NB4 (cell line): ENCODE data around the gene EVI5.
"Not testable (repeated sequence)": the region's sequence is repeated elsewhere in the genome, so short reads cannot be mapped to it uniquely, and the experiment has no call there.

Source experiments
- DNase-seq: peaks from one replicate; pipeline ENCODE4 v3.0.0; 2010; ENCODE audit warnings: low read depth
- H3K4me3 ChIP-seq: one replicate; pipeline ENCODE4 v1.5.1; 2011; ENCODE audit warnings: mild to moderate bottlenecking, low read depth, low read length, moderate library complexity
- MYC ChIP-seq: IDR thresholded peaks from 2 replicates; pipeline ENCODE4 v1.6.1; 2011; ENCODE audit warnings: low read depth, low read length
- POLR2A ChIP-seq: IDR thresholded peaks from 2 replicates; pipeline ENCODE4 v1.6.1; 2011; ENCODE audit warnings: mild to moderate bottlenecking; ENCODE audit not compliant: insufficient read length; ENCODE audit errors: extremely low read depth
- TF ChIP-seq, protein P1 (sequence below): IDR thresholded peaks from 2 replicates; pipeline ENCODE4 v1.6.1; 2011; ENCODE audit warnings: low read depth, low read length
- TF ChIP-seq, protein P2 (sequence below): IDR thresholded peaks from one replicate; pipeline ENCODE4 v1.5.1; 2012; ENCODE audit warnings: low read depth, low read length

The EVI5 gene

DNA sequence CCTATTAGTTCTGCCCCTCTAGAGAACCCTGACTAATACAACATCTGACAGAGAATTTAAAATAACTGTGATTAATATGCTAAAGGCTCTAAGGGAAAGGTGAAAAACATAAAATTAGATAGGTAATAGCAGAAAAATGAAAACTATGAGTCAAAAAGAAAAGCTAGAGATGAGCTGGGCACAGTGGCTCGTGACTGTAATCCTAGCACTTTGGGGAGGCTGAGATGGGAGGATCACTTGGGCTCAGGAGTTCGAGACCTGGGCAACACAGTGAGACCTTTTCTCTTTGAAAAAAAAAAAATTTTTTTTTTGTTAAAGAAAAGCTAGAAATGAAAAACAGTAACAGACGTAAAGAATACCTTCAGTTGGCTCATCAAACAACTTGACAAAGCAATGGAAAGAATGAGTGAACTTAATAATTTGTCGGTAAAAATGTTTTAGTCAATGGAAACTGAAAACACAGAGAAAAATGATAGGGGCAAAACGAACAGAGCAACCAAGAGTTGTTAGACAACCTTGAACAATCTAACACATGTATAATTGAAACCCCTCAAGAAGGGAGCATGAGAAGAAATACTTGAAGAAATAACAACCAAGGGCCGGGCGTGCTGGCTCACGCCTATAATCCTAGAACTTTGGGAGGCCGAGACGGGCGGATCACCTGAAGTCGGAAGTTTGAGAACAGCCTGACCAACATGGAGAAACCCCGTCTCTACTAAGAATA lies 165.3 kb downstream of the EVI5 start:
- no peak overlapping the region for H3K4me3 ChIP-seq
- no peak for DNase-seq
- TF ChIP-seq, protein P1, sequence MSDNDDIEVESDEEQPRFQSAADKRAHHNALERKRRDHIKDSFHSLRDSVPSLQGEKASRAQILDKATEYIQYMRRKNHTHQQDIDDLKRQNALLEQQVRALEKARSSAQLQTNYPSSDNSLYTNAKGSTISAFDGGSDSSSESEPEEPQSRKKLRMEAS, result no peak
- TF ChIP-seq MYC, result no peak
- TF ChIP-seq, protein P2, sequence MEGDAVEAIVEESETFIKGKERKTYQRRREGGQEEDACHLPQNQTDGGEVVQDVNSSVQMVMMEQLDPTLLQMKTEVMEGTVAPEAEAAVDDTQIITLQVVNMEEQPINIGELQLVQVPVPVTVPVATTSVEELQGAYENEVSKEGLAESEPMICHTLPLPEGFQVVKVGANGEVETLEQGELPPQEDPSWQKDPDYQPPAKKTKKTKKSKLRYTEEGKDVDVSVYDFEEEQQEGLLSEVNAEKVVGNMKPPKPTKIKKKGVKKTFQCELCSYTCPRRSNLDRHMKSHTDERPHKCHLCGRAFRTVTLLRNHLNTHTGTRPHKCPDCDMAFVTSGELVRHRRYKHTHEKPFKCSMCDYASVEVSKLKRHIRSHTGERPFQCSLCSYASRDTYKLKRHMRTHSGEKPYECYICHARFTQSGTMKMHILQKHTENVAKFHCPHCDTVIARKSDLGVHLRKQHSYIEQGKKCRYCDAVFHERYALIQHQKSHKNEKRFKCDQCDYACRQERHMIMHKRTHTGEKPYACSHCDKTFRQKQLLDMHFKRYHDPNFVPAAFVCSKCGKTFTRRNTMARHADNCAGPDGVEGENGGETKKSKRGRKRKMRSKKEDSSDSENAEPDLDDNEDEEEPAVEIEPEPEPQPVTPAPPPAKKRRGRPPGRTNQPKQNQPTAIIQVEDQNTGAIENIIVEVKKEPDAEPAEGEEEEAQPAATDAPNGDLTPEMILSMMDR, result no peak
- no peak for TF ChIP-seq POLR2A

DNA sequence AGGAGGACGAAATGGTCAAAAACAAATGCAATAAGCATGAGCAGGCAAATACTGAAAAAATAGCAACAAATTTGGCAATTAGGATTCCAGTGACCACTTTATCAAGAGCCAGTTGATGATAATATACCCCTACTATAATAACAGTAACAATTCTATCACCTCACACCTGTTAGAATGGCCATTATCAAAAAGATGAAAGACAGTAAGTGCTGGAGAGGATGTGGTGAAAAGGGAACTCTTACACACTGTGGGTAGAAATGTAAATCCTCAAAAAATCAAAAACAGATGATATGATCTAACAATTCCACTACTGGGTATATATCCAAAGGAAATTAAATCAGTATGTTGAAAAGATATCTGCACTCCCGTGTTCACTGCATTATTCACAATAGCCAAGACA lies 183.9 kb downstream of the EVI5 start:
- no peak for DNase-seq
- TF ChIP-seq, protein P2, result no peak
- no peak for TF ChIP-seq POLR2A
- TF ChIP-seq MYC, result no peak
- TF ChIP-seq, protein P1, result no peak
- H3K4me3 ChIP-seq, result no peak overlapping the region

DNA sequence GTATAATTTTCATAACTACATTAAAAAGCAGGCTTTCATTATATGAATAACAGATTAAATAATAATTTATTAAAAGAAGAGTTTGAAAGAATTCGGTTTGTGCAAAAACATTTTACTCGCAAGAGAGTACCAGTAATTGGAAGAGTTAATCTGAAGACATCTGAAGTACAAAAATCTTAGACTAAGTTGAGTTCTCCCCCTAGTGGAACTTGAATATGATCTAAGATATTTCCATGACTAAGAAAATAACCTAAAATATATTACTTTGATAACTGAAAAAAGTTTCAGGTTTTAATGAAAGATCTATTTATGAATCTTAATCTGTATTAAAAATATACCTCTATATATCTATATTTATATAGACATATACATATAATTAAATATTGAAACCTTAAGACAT lies 185.7 kb downstream of the EVI5 start:
- peak; percentile 69 for DNase-seq
- H3K4me3 ChIP-seq, result no peak overlapping the region
- TF ChIP-seq, protein P1, result no peak
- TF ChIP-seq POLR2A (no peak), MYC (no peak)
- TF ChIP-seq, protein P2, result no peak

DNA sequence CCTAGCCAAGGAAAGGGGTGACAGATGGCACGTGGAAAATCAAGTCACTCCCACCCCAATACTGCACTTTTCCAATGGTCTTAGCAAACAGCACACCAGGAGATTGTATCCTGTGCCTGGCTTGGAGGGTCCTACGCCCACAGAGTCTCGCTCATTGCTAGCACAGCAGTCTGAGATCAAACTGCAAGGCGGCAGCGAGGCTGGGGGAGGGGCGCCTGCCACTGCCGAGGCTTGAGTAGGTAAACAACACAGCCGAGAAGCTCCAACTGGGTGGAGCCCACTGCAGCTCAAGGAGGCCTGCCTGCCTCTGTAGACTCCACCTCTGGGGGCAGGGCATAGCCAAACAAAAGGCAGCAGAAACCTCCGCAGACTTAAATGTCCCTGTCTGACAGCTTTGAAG lies 195.5 kb downstream of the EVI5 start:
- H3K4me3 ChIP-seq, DNase-seq: not testable (repeated sequence)

DNA sequence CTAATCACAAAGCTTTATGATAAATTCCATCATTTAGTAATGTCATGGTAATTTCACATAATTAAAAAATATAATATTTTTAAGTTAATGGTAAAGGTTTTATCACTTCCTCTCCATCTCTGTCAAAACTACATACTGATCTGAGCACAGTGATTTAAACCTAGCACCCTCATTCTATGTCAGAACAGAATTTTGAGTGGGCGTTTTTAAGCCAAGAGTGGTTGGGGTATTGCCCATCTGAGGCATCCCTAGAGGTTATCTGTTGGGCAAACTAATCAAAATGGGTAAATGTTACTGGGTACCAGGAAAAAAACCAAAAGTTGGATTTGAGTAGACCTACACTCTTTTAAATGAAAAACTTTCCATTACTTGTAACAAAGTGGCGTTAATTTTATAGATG lies 197.5 kb downstream of the EVI5 start:
- no peak overlapping the region for H3K4me3 ChIP-seq
- DNase-seq, result no peak
- TF ChIP-seq, protein P2, result no peak
- TF ChIP-seq MYC, result no peak
- no peak for TF ChIP-seq POLR2A
- TF ChIP-seq, protein P1, result no peak

DNA sequence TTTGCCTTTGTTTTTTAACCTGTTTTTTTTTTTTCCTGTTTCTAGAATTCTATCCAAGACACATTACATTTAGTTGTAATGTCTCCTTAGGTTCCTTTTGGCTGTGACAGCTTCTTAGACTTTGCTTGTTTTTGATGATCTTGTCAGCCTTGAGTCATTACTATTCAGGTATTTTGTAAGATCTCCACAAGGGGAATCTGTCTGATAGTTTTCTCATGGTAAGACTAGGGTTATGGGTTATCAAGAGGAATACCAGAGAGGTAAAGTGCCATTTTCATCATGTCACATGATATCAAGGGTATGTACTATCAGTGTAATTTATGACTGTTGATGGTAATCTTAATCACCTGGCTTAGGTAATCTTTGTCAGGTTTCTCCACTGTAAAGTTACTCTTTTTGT lies 199.1 kb downstream of the EVI5 start:
- TF ChIP-seq, protein P1, result no peak
- TF ChIP-seq MYC (no peak), POLR2A (no peak)
- TF ChIP-seq, protein P2, result no peak
- no peak overlapping the region for H3K4me3 ChIP-seq
- peak; percentile 38 for DNase-seq

DNA sequence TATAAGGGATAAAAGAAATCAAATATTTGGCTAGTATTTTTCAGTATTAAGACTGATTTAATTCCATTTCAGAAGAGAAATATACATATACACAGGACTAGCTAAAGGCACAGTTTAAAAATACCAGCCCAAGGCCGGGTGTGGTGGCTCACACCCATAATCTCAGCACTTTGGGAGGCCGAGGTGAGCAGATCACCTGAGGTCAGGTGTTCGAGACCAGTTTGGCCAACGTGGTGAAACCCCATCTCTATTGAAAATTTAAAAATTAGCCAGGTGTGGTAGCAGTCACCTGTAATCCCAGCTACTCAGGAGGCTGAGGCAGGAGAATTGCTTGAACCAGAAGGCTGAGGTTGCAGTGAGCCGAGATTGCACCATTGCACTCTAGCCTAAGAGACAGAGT lies 200.1 kb downstream of the EVI5 start:
- not testable (repeated sequence) for DNase-seq

More for the DNA sequence above, 200.1 kb downstream of the EVI5 start:
- H3K4me3 ChIP-seq, result not testable (repeated sequence)
